HG02798 (cell line): ENCODE results near the gene CCDC190.
"Not testable (repeated sequence)": the region's sequence is repeated elsewhere in the genome, so short reads cannot be mapped to it uniquely, and the experiment has no call there.

Source experiments
- ATAC-seq: cut with Tn5 transposase; IDR thresholded peaks from one replicate; pipeline ENCODE4 v1.9.1; 2021; ENCODE audit warnings: mild to moderate bottlenecking; ENCODE audit not compliant: unreplicated experiment, poor library complexity

Gene CCDC190

DNA sequence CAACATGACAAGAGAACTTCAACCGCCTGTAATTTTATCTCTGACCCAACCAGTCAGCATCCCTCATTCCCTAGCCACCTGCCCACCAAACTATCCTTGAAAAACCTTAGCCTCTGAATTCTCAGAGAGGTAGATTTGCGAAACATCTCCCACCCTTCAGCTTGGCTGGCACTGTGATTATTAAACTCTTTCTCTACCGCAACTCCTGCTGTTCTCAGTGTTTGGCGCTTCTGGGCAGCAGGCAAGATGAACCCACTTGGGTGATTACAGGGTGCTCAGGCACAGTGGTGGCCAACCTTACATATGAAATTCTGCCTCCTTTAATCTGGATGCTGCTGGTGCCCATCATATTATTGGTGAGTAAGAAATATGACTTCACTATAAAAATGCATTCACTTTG is 22.1 kb downstream of the CCDC190 start:
- ATAC-seq = no peak

DNA sequence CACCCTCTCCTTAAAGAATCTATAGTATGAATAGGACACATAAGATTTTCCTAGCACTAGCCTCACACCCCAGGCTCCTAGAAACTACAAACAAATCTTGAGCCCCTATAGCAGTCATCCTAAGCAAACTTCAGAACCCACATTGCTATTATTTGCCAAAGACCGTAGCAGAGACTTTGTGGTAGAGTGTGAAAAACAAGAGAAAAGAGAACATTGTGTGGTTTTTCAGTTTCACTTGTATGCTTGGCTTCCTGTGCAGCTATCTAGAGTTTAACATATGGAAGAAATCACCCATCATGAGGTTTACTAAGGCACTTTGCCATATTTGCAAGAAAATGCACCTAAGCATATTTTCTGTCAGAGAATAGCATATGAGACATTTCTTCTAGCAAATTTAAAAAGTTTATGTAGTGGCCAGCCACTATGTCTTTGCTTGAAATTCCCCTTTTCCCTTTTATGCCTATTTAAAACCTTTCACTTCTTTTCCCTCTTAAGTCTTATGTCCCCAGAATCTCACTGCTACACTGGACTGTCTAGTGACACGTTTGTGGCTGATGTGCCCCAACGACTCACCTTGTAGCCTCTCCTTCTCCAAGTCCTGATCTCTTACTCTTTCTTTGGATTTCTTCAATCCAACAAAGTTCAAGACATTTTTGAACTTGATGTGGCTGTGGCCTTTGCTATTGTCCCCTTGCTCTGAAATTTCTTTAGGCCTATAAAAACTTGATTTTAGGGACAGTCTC is 25.6 kb downstream of the CCDC190 start:
- ATAC-seq = peak; percentile 86

DNA sequence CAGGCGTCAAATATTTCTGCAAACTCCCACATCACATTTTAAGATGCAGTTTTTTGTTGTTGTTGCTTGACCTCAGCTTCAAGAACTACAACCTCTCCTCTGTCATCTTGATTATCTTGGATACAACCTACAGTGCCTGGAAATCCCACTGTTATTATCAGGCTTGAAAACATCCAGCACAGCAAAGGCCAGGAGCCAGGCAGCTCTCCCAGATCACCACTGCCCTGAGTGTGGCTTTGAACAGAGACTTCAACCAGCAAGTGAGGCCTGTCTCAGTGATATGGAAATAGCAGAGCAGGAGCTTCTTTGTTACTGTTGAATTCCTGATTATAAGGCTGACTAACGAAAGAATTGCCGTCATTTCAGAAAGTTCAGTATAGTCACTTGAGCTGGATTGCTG is 28.5 kb downstream of the CCDC190 start:
- no peak for ATAC-seq

DNA sequence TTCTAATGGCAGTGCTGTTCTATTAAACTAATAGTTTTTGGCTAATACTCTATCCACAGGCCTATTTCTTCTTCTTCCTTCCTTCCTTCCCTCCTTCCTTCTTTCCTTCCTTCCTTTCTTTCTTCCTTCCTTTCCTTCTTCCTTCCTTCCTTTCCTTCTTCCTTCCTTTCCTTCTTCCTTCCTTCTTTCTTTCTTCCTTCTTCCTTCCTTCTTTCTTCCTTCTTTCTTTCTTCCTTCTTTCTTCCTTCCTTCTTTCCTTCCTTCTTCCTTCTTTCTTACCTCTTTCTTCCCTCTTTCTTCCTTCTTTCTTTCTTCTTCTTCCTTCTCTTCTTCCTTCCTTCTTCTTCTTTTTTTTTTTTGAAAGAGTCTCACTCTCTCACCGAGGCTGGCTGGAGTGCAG is 31.7 kb downstream of the CCDC190 start:
- ATAC-seq = no peak

DNA sequence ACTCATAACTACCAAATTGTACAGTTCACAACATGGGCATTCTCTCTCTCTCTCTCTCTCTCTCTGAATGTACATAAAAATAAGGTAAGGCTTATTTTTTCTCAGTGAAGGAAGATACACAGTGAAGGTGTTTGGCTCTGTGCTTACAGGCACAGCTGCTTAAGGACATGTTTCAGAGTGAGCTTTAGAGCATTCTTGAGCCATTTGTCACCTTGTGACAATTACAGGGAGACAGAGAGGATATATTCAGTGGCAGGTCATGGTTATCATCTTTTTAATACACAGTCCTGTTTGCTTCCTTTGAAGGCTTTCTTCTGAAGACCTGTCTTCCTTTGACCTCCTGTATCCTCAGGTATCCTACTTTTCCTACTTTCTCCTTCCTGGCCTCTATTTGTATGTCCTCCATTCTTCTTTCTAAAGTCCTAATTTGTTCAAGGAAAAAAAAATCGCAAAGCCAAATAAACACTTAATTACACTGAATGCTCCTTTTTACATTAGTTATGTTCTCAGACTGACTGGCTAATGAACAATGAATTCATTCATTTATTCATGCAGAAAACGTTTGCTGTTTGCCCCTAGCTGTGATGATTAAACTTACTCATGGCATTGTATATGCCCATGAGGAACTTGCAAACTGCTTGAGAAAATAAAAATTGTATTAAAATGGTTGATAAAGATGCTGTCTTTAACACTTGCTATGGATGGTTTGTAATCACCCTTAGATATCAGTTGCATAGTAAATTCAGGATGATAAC is 37.0 kb downstream of the CCDC190 start:
- ATAC-seq = no peak

DNA sequence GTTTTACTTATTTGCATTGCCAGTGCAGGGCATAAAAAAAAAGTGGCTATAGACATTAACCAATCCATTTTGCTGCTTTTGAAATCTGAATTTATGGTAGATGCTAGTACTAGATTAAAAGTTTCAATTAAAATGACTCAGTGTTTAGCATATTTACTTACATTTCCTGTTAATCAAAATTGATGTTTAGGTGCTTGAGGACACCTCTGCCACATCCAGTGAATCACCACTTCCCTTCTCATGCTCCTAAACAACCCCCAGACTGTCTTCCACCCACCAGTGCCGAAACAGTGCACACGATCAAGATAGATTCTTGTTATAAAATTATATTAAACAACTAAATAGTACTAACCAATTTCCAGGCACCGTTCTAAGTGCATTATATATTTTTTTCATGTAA is 37.7 kb downstream of the CCDC190 start:
- ATAC-seq = no peak

DNA sequence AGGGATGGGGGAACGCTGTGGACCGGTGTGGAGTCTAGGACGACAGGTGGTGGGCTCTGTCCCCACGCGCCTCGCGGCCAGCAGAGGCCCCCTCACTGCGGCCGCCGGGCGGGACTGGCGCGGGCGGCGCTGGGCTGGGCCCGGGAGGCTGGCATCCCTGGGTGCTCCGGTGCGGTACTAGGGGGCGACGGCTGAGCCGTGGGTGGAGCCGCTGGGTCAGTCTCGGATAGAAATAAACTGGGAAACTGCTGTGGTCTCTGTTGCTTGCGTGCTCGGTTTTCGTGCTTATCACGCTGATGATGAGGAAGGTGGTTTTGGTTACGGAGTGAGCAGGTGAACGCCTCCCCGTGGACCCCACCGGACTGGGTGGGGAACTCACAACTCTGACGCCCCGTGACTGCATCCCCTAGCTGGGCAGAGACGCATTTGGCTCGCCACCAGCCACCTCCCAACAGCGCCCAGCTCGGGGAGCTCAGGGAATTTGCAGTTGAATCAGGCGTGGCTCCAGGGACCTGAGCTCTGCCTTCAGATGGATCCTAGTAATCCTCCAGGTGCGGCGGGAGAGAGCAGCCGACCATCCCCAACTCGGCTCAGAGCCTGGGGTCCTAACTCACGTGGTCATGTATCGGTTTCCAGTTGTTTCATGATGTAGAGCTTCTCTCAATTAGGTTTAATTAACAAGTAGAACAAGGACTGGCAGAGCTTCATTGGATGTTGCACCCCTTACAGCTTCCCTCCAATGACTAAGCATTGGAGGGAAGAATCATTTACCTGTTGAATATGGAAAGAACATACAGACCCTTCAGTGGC is 38.4 kb downstream of the CCDC190 start:
- ATAC-seq = no peak

DNA sequence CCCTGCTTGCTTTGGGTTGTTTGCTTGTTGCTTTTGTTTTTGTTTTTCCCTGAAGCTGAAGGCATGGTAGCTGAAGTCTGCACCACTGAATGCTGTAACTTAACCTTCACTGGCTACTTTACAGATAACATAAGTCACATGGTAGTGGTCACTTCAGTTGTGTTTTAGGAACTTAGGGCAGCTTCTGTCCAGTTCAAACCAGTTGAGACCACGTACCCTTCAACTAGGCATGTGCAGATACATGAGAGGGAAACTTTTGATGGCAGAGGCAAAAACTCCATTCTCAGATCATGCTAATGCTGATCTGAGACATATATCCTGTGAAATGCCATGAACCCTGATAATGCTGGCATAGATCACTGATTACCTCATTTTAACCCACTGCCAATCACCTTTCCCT is 42.3 kb downstream of the CCDC190 start:
- not testable (repeated sequence) for ATAC-seq

DNA sequence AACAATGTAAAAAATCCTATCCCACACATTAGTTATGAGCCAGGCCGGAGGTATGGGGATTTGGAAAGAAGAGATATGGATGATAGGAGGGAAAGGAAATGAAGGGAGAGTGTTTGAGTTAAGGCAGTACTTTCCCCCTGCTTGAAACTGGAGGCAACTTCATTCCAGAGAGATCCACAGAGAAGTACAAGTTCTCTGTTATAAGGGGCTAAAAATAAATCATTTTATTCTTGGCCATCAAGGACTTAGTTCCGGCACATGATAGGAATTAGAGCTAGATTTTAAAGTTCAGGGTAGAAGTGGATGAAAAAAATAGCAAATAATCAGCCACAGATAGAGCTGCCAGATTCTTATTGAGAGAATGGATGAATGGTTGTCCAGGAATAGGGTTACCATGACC is 42.8 kb downstream of the CCDC190 start:
- ATAC-seq = not testable (repeated sequence)

DNA sequence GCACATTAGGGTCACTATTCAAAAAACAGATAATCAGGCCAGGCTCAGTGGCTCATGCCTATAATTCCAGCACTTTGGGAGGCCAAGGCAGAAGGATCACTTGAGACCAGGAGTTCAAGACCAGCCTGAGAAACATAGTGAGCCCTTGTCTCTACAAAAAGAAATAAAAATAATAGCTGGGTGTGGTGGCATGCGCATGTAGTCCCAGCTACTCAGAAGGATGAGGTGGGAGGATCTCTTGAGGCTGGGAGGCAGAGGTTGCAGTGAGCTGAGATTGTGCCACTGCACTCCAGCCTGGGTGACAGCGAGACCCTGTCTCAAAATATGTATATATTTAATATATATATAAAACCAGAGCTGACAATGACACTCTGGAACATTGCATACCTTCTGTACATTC is 48.6 kb downstream of the CCDC190 start:
- not testable (repeated sequence) for ATAC-seq

DNA sequence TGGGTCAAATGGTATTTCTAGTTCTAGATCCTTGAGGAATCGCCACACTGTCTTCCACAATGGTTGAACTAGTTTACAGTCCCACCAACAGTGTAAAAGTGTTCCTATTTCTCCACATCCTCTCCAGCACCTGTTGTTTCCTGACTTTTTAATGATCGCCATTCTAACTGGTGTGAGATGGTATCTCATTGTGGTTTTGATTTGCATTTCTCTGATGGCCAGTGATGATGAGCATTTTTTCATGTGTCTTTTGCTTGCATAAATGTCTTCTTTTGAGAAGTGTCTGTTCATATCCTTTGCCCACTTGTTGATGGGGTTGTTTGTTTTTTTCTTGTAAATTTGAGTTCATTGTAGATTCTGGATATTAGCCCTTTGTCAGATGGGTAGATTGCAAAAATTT is 53.5 kb downstream of the CCDC190 start:
- ATAC-seq = not testable (repeated sequence)
